Uterus (tissue), 4 donors: ENCODE results near the gene CORIN. TPM values are rescaled to one million over a fixed set of nuclear protein-coding genes. Genes with fewer than 3 reads are reported as not detected.
"Not testable (repeated sequence)": the region's sequence is repeated elsewhere in the genome, so short reads cannot be mapped to it uniquely, and the experiment has no call there.

Experiments used
- DNase-seq, 2 donors: peaks; one replicate each; pipeline ENCODE4 v3.0.0-alpha.2; 2019 to 2020
- H3K27ac ChIP-seq, 2 donors: fragments of 200-600 bp; sonication (generic); 1 replicate in 1 of 2; 2 replicates in 1 of 2; pipeline ENCODE4 v1.5.1; 2016 to 2018
- H3K27me3 ChIP-seq, 2 donors: fragments of 200-600 bp; sonication (generic); one replicate each; pipeline ENCODE4 v1.5.1; 2018 to 2019; ENCODE audit warnings: control low read depth in 1 of 2
- H3K36me3 ChIP-seq, 2 donors: fragments of 200-600 bp; sonication (generic); one replicate each; pipeline ENCODE4 v1.5.1; 2019; ENCODE audit warnings: control low read depth in 1 of 2
- H3K4me1 ChIP-seq, 2 donors: fragments of 200-600 bp; sonication (generic); one replicate each; pipeline ENCODE4 v1.5.1; 2018 to 2019; ENCODE audit warnings: control low read depth in 1 of 2
- H3K4me3 ChIP-seq, 2 donors: fragments of 200-600 bp; sonication (generic); 1 replicate in 1 of 2; 2 replicates in 1 of 2; pipeline ENCODE4 v1.5.1; 2018 to 2019; ENCODE audit warnings: mild to moderate bottlenecking in 1 of 2
- H3K9me3 ChIP-seq, 2 donors: fragments of 200-600 bp; sonication (generic); one replicate each; pipeline ENCODE4 v1.5.1; 2019; ENCODE audit warnings: control low read depth in 1 of 2
- CTCF ChIP-seq, 4 experiments: fragments of 200-600 bp in 2 of 4; fragments of 450-650 bp in 2 of 4; sonication (generic) in 2 of 4; IDR thresholded peaks; one replicate each; pipeline ENCODE4 v1.5.1; 2016 to 2019; ENCODE audit warnings: antibody characterized with exemption in 4 of 4, mild to moderate bottlenecking in 2 of 4, moderate library complexity in 1 of 4
- POLR2A ChIP-seq, 2 donors: fragments of 450-650 bp; IDR thresholded peaks; one replicate each; pipeline ENCODE4 v1.6.1; 2016; ENCODE audit warnings: antibody characterized with exemption in 2 of 2, mild to moderate bottlenecking in 1 of 2, moderate library complexity in 1 of 2
- intact Hi-C: fragments of 100-400 bp; cut with DNase I; formaldehyde crosslinking; loops from one replicate; pipeline ENCODE4 v1.15.1; 2023; ENCODE audit warnings: low total_unique reads
- microRNA-seq: library from miRNA; unstranded; fragments of <30 nt; microRNA quantifications from one replicate; pipeline ENCODE4, GENCODE V29; 2016; ENCODE audit warnings: borderline microRNAs expressed, borderline replicate concordance
- small RNA-seq: library from RNA; depleted of rRNA; stranded (forward); fragments of <200 nt; gene quantifications from one replicate; pipeline ENCODE3, GENCODE V24; 2016
- total RNA-seq, 4 donors: library from RNA; depleted of rRNA in 3 of 4; stranded (reverse); fragments of >200 nt in 3 of 4; gene quantifications; one replicate each; pipeline versions ENCODE4 v1.1.0 to v1.2.4, GENCODE V29; 2014 to 2023
- donor health status: DM: yes; HTN: yes; CAD: no.

Gene CORIN
- total RNA-seq, 4 donors from 2014 or later = 4.8 to 8.5 (median 6.4) TPM

GRCh38 chr4:47551682-47552081, 286.2 kb downstream of the CORIN start:
- no peaks in the 10 kb centered on the region for H3K27me3 ChIP-seq
- TF ChIP-seq POLR2A (IDR thresholded peaks at IDR 0.05) (no peak), CTCF (IDR thresholded peaks at IDR 0.05) (no peak)
- DNase-seq = no peak
- intact Hi-C loops = no loop called here
- H3K4me1 ChIP-seq = no peaks in the 10 kb centered on the region
- H3K9me3 ChIP-seq = no peaks in the 10 kb centered on the region
- no peaks in the 10 kb centered on the region for H3K36me3 ChIP-seq
- H3K27ac ChIP-seq = no peak overlapping the region
- H3K4me3 ChIP-seq = no peak overlapping the region

GRCh38 chr4:47550899-47551548, 286.8 kb downstream of the CORIN start:
- Histone ChIP-seq H3K27me3 (no peaks in the 10 kb centered on the region), H3K27ac (no peak overlapping the region), H3K4me1 (no peaks in the 10 kb centered on the region), H3K4me3 (no peak overlapping the region), H3K9me3 (no peaks in the 10 kb centered on the region), H3K36me3 (no peaks in the 10 kb centered on the region)
- no peak for DNase-seq
- intact Hi-C loops = no loop called here
- TF ChIP-seq CTCF (IDR thresholded peaks at IDR 0.05) (no peak), POLR2A (IDR thresholded peaks at IDR 0.05) (no peak)

- H3K4me3 ChIP-seq, intact Hi-C loops, H3K36me3 ChIP-seq, H3K4me1 ChIP-seq, H3K27ac ChIP-seq, H3K27me3 ChIP-seq, H3K9me3 ChIP-seq, DNase-seq: not testable (repeated sequence)
Observed at GRCh38 chr4:47550357-47550756, 287.5 kb downstream of the CORIN start.

Small RNA genes lying within 50 kb of the gene (microRNA-seq; reads per million reads assigned to microRNA genes)
- gene MIR8053 = not detected

Small RNA genes lying within 50 kb of the gene (small RNA-seq; reads per million reads assigned to genes)
- not detected for gene MIR8053

Other genes starting within 250 kb of the CORIN start
- gene NFXL1, start 76.5 kb upstream of the CORIN start, total RNA-seq = 10 to 100 TPM in 3 of 4 donors, 1 to 10 TPM in 1; 5.9 to 24.9 (median 19.6) TPM
- 1 to 10 TPM in 1 of 4 donors, under 1 TPM in 2, not detected in 1; 0.27 to 4.1 (median 0.55) TPM for gene CNGA1, start 178.6 kb upstream of the CORIN start, total RNA-seq
- gene NIPAL1, start 178.7 kb upstream of the CORIN start, total RNA-seq = 1 to 10 TPM in 1 of 4 donors, under 1 TPM in 1, not detected in 2; 0.55 to 1.2 TPM